ENCODE data around the gene DRAXIN. TPM values are rescaled to one million over a fixed set of nuclear protein-coding genes. Genes with fewer than 3 reads are reported as not detected.

DRAXIN gene
- total RNA-seq, 1 donor from 2014 or later, result 0.05 TPM

GRCh38 chr1:11701981-11702803 lies 10.7 kb downstream of the DRAXIN start:
- no peaks in the 10 kb centered on the region for H3K9me3 ChIP-seq (replicated peaks)
- H3K27me3 ChIP-seq (ENCODE audit: low read depth), result peaks cover 93% of the 10 kb centered on the region
- DNase-seq, result no peak
- no peak overlapping the region for H3K4me3 ChIP-seq
- no peaks in the 10 kb centered on the region for H3K36me3 ChIP-seq
- H3K4me1 ChIP-seq, result peaks cover 15% of the 10 kb centered on the region
- no peak for TF ChIP-seq CTCF (IDR thresholded peaks at IDR 0.05; ENCODE audit: borderline replicate concordance)
- intact Hi-C loops (cut with micrococcal nuclease), result no loop called here
- H3K27ac ChIP-seq (replicated peaks), result no peak overlapping the region

- Histone ChIP-seq H3K4me3 (no peak overlapping the region), H3K27ac (replicated peaks) (no peak overlapping the region), H3K4me1 (peaks cover 29% of the 10 kb centered on the region), H3K9me3 (replicated peaks) (no peaks in the 10 kb centered on the region), H3K36me3 (no peaks in the 10 kb centered on the region), H3K27me3 (ENCODE audit: low read depth) (peaks cover 87% of the 10 kb centered on the region)
- no peak for DNase-seq
- intact Hi-C loops (cut with micrococcal nuclease), result no loop called here
- TF ChIP-seq CTCF (IDR thresholded peaks at IDR 0.05; ENCODE audit: borderline replicate concordance), result no peak
Observed at GRCh38 chr1:11703357-11704193, 12.1 kb downstream of the DRAXIN start.

DNA sequence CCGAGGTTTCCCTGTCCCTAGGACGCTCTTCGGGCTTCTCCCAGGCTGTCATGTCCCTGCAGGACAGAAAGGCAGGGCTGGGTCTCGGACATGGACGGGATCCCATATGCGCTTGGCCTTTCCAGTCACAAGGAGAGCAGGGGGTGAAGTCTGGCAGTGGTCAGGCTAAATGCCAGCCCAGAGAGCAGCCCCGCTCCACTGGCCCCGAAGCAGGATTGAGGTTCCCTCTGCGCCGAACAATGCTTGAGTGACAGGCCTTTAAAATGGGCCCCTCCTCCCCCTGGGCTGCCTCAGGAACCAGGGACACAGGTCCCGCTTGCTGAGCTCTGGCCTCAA lies 12.7 kb downstream of the DRAXIN start:
- Histone ChIP-seq H3K36me3 (no peaks in the 10 kb centered on the region), H3K4me3 (no peak overlapping the region), H3K27ac (replicated peaks) (no peak overlapping the region), H3K9me3 (replicated peaks) (no peaks in the 10 kb centered on the region), H3K4me1 (peaks cover 32% of the 10 kb centered on the region), H3K27me3 (ENCODE audit: low read depth) (peaks cover 87% of the 10 kb centered on the region)
- no peak for DNase-seq
- intact Hi-C loops (cut with micrococcal nuclease), result no loop called here
- no peak for TF ChIP-seq CTCF (IDR thresholded peaks at IDR 0.05; ENCODE audit: borderline replicate concordance)

GRCh38 chr1:11704691-11705475 lies 13.4 kb downstream of the DRAXIN start:
- TF ChIP-seq CTCF (IDR thresholded peaks at IDR 0.05; ENCODE audit: borderline replicate concordance), result no peak
- Histone ChIP-seq H3K9me3 (replicated peaks) (no peaks in the 10 kb centered on the region), H3K36me3 (no peaks in the 10 kb centered on the region), H3K4me3 (no peak overlapping the region), H3K27ac (replicated peaks) (no peak overlapping the region), H3K4me1 (peaks cover 32% of the 10 kb centered on the region), H3K27me3 (ENCODE audit: low read depth) (peaks cover 87% of the 10 kb centered on the region)
- intact Hi-C loops (cut with micrococcal nuclease), result no loop called here
- DNase-seq, result no peak

- no peak for TF ChIP-seq CTCF (IDR thresholded peaks at IDR 0.05; ENCODE audit: borderline replicate concordance)
- no peak for DNase-seq
- Histone ChIP-seq H3K4me1 (peaks cover 31% of the 10 kb centered on the region), H3K4me3 (no peak overlapping the region), H3K27me3 (ENCODE audit: low read depth) (peaks cover 80% of the 10 kb centered on the region), H3K36me3 (no peaks in the 10 kb centered on the region), H3K9me3 (replicated peaks) (no peaks in the 10 kb centered on the region), H3K27ac (replicated peaks) (no peak overlapping the region)
- intact Hi-C loops (cut with micrococcal nuclease), result no loop called here
Observed at GRCh38 chr1:11705596-11705995, 14.1 kb downstream of the DRAXIN start.
